HG03066 (cell line): ENCODE data around the gene C2orf68.
"Not testable (repeated sequence)": the region's sequence is repeated elsewhere in the genome, so short reads cannot be mapped to it uniquely, and the experiment has no call there.

Experiments used
- ATAC-seq: cut with Tn5 transposase; IDR thresholded peaks from one replicate; pipeline ENCODE4 v1.9.1; 2021; ENCODE audit warnings: low read depth; ENCODE audit not compliant: unreplicated experiment

C2orf68 gene

GRCh38 chr2:85611705-85612587 lies at the start of gene C2orf68:
Gene C2orf68 (minus strand): TSS chr2:85612066. CDS start chr2:85611984, 82 bp downstream.
- peak; percentile 52 for ATAC-seq

GRCh38 chr2:85661139-85661858 lies 49.4 kb upstream of the C2orf68 start:
- ATAC-seq = no peak

- ATAC-seq = no peak
Measured at GRCh38 chr2:85660725-85661124, 48.9 kb upstream of the C2orf68 start.

GRCh38 chr2:85660301-85660700 lies 48.4 kb upstream of the C2orf68 start:
- not testable (repeated sequence) for ATAC-seq

GRCh38 chr2:85659324-85659981 lies 47.6 kb upstream of the C2orf68 start:
- no peak for ATAC-seq

GRCh38 chr2:85657399-85657798 lies 45.5 kb upstream of the C2orf68 start:
- not testable (repeated sequence) for ATAC-seq

GRCh38 chr2:85656468-85656867 lies 44.6 kb upstream of the C2orf68 start:
- ATAC-seq = no peak

GRCh38 chr2:85655961-85656417 lies 44.1 kb upstream of the C2orf68 start:
- ATAC-seq = no peak

GRCh38 chr2:85653996-85654395 lies 42.1 kb upstream of the C2orf68 start:
- ATAC-seq = no peak

- no peak for ATAC-seq
Measured at GRCh38 chr2:85652056-85652455, 40.2 kb upstream of the C2orf68 start.

GRCh38 chr2:85651097-85651496 lies 39.2 kb upstream of the C2orf68 start:
- ATAC-seq = no peak

- ATAC-seq = no peak
Measured at GRCh38 chr2:85650456-85650855, 38.6 kb upstream of the C2orf68 start.

GRCh38 chr2:85649201-85650190 lies 37.6 kb upstream of the C2orf68 start:
- no peak for ATAC-seq

- no peak for ATAC-seq
Measured at GRCh38 chr2:85648619-85649018, 36.8 kb upstream of the C2orf68 start.

GRCh38 chr2:85647823-85648526 lies 36.1 kb upstream of the C2orf68 start:
- ATAC-seq = no peak

GRCh38 chr2:85646166-85646565 lies 34.3 kb upstream of the C2orf68 start:
- no peak for ATAC-seq

- ATAC-seq = no peak
Measured at GRCh38 chr2:85644909-85645308, 33.0 kb upstream of the C2orf68 start.

GRCh38 chr2:85642725-85643124 lies 30.9 kb upstream of the C2orf68 start:
- ATAC-seq = no peak

- ATAC-seq = no peak
Measured at GRCh38 chr2:85635636-85636035, 23.8 kb upstream of the C2orf68 start.
